NCI-H146 (cell line): ENCODE results near the gene GLB1L2.
"Not testable (repeated sequence)": the region's sequence is repeated elsewhere in the genome, so short reads cannot be mapped to it uniquely, and the experiment has no call there.

Source experiments
- DNase-seq: peaks from one replicate; lab custom pipeline; 2025; lab: John Stamatoyannopoulos, UW

GLB1L2 gene, protein sequence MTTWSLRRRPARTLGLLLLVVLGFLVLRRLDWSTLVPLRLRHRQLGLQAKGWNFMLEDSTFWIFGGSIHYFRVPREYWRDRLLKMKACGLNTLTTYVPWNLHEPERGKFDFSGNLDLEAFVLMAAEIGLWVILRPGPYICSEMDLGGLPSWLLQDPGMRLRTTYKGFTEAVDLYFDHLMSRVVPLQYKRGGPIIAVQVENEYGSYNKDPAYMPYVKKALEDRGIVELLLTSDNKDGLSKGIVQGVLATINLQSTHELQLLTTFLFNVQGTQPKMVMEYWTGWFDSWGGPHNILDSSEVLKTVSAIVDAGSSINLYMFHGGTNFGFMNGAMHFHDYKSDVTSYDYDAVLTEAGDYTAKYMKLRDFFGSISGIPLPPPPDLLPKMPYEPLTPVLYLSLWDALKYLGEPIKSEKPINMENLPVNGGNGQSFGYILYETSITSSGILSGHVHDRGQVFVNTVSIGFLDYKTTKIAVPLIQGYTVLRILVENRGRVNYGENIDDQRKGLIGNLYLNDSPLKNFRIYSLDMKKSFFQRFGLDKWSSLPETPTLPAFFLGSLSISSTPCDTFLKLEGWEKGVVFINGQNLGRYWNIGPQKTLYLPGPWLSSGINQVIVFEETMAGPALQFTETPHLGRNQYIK

DNA sequence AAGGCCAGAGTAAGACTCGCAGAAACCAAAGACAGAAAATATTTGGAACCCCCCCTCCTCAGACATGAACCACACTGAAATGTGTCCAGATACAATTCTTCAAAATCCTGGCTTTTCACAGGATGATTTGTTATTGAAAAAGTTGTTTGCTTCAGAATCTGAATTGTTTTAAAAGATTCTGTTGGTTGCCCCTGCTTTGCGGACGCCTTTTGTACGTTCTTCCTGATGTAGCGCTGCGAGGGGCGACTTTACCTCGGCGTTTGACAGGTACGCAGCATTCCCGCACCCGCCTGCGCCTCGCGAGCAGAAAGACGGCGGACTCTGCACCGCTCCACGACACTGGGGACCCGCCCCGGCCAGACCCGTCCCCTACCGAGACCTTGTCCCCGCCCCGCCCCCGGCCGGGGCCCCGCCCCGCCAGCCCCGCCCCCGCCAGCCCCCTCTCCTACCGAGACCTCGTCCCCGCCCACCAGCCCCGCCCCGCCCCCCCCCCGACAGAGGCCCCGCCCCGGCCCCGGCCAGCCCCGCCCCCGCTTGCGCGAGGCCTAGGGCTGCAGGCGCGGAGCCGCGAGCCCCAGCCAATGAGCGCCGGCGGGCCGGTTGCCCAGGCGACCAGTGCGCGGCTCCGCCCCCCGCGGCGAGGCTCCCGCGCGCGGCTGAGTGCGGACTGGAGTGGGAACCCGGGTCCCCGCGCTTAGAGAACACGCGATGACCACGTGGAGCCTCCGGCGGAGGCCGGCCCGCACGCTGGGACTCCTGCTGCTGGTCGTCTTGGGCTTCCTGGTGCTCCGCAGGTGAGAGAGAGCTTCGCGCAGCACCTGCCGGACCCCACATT is at the start of gene GLB1L2:
GLB1L2 (plus strand) TSS at position 635 of the 835 bp plus-strand sequence; CDS start at position 709, 74 bp downstream.
- peak; percentile 85 for DNase-seq

DNA sequence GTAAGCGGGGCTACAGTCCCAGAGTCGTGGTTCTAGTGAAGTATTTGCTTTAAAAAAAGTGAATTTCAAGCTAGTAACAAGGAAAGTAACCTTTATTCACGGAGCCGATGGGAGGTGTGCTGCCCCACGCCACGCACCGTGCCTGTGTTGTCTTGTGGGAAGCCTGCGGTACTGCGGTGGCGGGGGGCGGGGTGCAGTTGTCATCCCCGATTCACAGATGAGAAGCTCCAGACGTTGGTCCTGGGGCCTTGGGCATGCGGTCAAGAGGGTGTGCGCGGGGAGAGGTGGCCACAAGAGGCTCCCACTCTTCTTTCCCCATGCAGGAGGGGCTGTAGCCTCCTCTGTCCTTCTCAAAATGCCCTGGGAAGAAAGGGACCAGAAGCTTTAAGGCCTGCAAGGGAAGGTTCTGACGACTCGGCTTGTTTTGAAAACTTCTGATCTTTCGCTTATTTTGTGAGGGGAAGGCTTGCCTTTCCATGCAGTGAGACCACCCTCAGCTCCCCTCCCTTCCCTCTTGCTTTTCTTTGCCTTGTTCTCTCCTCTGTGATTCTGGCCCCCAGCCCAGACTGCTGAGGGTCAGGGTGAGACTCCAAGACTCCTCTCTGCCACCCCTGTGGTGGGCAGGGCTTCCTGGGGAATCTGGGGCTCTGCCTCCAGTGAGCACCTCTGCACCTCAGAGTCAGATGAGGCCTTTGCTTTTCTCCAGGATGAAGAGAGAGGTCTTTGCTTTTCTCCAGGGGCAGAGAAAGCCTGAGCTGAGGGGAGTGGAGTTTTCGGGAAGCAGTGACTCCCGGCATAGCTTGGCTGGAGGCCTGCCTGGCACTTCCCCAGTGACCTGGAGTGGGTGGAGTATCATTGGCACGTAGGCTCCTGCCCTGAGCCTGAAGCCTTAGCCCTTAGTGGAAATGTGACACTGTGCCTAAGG is 49.4 kb upstream of the GLB1L2 start:
- DNase-seq = no peak

DNA sequence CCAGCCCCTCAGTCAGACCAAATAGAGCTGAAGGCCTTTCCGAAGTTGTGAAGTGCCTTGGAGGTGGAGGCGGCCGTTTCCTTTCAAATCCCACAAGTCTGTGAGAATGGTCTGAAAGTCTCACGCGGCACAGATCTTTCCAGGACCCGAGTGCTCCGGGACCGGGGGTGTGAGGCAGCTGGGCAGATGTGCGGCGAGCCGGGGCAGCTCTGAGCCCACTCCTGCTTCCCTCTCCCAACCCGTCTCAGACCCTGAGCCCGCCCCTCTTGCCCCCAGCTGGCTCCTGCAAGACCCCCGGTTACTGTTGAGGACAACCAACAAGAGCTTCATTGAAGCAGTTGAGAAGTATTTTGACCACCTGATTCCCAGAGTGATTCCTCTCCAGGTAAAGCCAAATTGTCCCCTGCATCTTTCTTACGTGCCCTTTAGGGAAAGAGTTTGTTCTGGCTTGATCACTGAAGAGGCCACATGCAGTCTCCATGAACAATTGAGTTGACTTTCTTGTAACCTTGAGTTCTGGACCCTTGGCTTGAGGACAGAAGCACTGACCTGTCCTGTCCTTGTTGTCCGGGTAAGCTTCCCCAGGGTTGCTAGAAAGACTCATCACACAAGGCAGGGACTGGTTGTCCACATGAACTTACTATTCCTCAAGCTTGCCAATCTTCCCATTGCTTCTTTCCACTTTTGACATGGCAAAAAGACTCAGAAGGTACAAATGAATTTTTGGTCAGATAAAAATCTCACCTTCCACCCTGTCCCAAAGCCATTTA is 48.1 kb upstream of the GLB1L2 start:
- DNase-seq = no peak

DNA sequence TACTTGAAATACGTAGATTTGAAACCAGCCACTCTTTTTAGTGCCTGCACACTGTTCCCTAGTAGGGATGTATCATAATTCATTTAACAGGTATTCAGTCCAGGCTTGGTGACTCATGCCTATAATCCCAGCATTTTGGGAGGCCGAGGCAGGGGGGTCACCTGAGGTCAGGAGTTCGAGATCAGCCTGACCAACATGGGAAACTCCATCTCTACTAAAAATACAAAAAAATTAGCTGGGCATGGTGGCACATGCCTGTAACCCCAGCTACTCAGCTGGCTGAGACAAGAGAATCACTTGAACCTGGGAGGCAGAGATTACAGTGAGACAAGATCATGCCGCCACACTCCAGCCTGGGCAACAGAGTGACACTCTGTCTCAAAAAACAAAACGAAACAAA is 47.4 kb upstream of the GLB1L2 start:
- not testable (repeated sequence) for DNase-seq

DNA sequence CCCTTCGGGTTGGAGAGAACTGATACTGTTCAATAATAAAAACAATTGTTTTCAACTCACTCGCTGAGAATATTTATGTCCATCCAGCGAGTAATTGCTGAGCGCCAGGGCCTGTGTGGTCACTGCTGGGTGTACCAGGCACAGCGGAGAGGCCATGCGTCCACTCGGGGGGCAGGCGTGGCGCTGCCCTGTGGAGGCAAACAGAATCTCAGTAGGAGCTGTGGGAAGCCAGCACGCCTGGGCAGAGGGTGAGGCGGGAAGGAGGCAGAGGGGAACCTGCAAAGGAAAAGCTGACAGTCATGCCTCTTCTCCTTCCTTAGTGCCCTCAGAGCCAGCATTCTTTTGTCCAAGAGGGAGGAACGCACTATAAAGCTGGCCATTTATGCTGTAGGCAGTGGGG is 44.2 kb upstream of the GLB1L2 start:
- DNase-seq = no peak

DNA sequence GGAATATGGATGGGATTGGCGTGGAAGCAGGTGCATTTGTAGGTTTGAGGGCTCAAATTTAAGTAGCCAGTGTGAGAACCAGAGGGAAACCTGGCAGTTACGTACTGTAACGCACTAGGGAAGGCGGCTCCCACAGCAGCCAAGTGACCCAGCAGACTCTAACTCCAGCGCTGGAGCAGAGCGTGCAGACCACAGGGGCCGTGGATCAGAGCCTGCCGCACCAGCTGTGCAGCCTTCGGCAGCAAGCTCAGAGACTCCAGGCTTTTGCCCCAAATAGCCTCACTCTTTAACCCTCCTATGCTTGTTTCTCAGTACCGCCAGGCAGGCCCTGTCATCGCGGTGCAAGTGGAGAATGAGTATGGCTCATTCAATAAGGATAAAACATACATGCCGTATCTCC is 43.3 kb upstream of the GLB1L2 start:
- DNase-seq = no peak

DNA sequence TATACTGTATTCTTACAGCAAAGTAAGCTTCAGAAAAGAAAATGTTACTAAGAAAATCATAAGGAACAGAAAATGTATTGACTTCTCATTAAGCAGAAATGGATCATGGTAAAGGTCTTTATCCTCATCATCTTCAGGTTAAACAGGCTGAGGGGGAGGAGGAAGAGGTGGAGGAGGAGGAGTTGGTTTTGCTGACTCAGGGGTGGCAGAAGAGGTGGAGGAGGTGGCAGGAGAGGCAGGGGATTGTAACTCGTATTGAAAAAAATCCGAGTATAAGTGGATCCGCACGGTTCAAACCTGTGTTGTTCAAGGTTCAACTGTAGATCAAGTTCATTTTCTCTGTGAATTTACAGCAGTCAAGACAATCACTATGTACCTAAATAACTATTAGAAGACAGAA is 42.6 kb upstream of the GLB1L2 start:
- no peak for DNase-seq

DNA sequence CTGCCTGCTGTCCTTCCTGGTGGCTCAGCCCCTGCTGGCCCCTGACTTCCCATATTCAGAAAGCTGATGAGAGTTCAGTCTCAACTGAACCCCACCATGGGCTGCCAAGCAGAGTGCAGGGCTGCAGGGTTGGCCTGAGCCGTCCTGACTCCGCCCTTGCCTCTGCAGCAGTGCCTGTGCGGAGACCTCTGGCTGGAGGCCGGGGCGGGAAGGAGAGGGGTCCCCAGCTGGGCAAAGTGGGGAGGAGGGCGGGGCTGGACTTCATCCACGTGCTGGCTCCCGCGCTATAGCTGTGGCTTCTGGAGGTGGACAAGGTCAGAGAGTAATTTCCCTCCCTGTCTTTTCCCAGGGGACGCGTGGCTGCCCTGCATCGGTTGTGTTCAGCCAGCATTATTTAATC is 42.0 kb upstream of the GLB1L2 start:
- no peak for DNase-seq

DNA sequence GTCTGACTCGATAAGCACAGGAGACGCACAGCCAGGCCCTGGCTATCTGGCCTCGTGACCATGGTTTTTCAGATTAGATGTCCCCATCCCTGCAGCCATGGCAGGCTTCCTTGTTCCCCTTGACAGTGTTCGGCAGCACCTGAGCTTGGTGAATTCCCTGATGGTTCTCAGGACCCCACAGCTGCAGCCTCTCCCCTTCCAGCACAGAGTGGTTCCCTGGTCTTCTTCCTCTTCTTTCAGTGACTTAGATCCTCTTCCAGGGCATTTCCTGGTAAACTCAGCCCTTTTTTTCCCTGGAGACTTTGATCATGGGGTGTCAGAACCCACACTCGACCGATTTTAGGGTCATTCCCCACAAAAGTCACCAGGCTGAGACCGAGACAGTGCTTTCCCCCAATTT is 41.1 kb upstream of the GLB1L2 start:
- no peak for DNase-seq

DNA sequence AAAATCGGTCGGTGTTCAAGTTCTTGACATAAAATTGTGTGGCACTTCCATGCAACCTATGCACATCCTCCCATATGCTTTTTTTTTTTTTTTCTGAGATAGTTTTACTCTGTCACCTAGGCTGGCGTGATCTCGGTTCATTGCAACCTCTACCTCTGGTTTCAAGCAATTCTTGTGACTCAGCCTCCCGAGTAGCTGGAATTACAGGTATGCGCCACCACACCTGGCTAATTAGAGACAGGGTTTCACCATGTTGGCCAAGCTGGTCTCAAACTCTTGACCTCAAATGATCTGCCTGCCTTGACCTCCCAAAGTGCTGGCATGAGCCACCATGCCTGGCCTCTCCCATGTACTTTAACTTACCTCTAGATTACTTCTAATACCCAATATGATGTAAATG is 40.6 kb upstream of the GLB1L2 start:
- no peak for DNase-seq

DNA sequence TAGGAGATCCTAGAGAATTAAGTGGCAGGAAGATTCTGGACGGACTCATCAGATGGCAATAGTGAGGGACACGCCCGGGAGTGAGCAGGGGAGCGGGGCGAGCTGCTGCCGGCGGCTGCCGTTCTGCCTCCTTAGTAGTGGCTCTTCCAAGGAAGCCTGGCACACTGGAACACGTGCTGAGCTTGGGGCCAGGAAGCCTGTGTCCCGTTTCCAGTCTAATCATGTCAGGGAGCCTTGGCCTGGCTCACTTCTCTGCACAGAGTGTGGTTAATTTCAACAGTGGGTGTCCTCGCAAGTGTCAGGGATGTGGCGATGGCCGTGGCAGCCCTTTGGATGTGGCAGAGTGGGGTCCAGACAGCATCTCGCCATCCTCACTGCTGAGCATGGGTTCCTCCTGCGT is 39.1 kb upstream of the GLB1L2 start:
- no peak for DNase-seq

DNA sequence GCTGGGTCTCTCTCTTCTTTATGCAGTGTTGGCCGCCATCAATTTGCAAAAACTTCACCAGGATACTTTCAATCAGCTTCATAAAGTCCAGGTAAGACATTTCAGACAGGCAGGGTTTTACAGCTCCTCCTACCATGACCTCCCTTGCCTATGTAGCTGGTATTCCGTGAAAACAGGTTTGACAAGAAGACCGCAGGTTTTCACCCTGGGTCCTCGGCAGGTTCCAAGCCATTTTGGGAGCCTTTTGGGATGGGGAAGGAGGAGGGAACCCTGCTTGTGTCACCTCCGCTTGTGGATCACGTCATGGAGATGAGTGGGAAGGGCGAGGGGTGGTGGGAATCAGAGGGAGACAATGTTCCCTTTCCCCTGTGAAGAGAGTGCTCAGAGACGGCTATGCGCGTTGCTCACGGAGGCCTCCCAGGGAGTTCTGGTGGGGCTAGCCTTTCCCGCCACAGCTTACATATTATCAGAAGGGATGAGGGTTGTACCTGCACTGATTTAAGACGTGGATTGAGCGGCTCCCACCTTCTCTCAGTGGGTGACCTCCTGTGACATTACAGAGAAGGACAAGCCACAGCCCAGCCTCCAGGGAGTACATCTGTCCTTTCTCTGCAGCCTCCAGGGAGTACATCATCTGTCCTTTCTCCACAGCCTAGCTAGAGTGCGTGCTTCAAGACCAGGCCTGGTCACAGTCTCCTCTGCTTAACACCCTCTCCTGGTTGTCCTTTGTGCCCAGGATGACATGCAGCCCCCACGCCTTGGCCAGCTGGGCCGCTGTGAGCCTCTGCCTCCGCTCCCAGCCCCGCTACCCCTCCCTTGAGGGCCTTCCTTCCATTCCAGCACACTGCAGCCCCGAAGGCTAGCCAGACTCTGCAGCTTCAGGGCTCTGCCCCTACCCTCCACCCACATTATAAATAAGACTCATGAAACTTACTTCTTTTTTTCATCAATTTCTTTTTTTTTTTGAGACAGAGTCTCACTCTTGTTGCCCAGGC is 38.4 kb upstream of the GLB1L2 start:
- no peak for DNase-seq

DNA sequence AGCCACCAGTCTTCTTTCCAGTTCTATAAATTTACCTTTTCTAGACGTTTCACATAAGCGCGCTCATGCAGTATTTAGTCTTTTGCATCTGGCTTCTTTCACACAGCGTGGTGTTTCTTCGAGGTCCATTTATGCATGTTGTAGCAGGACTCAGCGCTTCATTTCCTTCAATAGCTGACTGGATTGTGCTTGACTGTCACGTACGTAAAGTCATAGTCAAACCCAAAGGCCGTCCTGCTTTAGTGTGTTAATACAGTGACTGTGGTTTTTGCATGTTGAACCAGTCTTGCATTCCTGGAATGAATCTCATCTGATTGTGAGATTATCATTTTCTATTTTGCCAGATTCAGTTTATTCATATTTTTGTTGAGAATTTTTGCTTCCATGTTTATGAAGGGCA is 37.1 kb upstream of the GLB1L2 start:
- DNase-seq = no peak

DNA sequence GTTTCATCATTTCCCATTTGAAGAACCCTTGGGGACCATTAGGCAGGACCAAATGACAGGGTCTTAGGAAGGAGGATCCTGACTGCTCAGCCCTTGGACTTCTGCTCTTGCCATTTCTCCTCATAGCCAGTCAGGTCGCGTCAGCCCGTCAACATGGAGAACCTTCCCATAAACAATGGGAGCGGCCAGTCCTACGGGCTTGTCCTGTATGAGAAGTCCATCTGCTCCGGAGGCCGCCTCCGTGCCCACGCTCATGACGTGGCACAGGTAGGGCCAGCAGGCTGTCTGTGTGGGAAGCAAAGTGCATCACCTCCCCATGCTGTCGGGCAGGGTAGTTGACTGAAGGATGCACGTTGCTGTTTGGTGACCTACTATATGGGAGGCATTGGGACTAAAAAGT is 19.6 kb upstream of the GLB1L2 start:
- DNase-seq = no peak

DNA sequence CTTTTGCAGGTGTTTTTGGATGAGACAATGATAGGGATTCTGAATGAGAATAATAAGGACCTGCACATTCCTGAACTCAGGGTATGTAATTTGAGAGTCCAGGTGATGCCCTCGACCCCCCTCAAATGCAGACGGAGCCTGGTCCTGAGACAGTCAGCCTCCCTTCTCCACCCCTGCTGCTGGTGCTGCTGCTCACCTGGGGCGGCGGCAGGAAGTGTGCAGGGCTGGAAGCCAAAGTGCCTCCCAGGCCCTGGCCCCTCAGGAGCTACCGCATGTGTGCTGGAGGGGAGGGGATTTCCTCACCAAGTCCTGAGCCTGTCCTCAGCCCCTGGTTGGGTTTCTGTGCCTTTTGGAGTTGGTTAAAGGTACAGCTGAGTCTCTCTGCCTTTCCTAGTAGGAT is 19.0 kb upstream of the GLB1L2 start:
- DNase-seq = no peak

DNA sequence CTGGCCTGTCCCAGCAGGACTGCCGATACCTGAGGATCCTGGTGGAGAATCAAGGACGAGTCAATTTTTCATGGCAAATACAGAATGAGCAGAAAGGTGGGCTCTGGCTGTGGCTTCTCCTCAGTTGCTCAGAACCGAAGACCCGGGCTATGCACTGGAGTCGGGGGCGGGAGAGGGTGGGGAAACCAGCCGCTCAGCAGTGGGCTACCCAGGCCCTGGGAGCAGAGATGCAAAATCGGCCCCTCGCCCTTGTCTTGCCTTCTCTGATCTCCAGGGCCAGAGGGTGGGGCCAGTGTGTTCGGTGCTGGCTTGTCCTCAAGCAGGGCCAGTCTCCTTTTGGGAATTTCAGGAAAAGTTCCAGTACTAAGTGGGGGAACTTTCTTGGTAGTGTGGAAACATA is 18.4 kb upstream of the GLB1L2 start:
- no peak for DNase-seq

DNA sequence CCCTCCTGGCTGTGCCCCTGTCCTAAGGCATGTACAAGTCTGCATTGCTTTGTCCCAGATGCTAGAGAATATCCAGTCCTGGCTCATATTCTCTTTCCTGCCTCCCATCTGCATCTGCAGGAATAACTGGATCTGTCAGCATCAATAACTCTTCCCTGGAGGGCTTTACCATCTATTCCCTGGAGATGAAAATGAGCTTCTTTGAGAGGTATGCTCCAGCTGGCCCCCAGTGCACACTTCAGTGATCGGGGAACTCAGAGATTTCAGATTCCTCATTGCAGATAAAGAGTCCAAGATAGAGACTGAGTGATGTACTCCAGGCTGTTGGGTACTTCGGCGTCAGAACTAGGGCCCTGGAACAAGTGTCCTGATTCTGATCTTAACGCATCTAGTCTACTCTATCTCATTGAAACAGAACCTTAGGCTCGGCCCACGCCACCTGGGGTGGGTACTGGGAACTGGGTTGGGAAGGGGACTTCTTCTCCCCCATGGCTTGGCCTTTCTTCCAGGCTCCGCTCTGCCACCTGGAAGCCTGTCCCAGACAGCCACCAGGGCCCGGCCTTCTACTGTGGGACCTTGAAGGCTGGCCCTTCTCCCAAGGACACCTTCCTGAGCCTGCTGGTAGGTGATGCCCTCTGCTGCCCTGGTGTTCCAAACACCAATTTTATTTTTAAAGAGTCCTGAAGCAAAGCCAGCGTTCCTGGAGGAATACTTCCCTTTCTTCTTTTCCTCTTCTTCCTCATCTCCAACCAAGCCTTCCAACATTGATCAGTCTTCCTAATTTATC is 17.8 kb upstream of the GLB1L2 start:
- DNase-seq = no peak

DNA sequence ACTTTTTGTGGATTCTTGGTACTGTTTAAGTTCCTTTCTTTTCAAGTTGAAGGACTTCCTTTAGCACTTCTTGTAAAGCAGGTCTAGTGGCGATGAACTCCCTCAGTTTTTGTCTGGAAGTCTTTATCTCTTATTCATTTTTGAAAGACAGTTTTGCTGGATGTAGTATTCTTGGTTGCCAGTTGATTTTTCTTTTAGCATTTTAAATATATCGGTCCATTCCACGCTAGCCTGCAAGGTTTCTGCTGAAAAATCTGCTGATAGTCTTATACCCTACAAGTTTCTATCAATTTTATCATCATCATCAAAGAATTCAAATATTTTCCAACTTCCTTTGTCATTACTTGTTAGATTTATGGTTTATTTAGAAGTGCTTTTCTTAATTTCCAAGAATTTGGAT is 14.7 kb upstream of the GLB1L2 start:
- DNase-seq = no peak

DNA sequence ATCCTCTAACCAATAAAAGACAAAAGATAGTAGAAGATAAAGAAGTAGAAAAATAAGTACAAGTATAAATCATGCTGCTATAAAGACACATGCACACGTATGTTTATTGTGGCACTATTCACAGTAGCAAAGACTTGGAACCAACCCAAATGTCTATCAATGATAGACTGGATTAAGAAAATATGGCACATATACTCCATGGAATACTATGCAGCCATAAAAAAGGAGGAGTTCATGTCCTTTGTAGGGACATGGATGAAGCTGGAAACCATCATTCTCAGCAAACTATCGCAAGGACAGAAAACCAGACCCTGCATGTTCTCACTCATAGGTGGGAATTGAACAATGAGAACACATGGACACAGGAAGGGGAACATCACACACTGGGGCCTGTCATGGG is 10.4 kb upstream of the GLB1L2 start:
- not testable (repeated sequence) for DNase-seq
